H1 (cell line): ENCODE results near the gene ABHD16A. TPM values are rescaled to one million over a fixed set of nuclear protein-coding genes. Genes with fewer than 3 reads are reported as not detected.

Experiments
- SIRT6 ChIP-seq: IDR thresholded peaks from one replicate; pipeline ENCODE4 v1.7.1; 2012; ENCODE audit warnings: low read length, inconsistent platforms
- polyA plus RNA-seq, 7 experiments: library from polyadenylated mRNA; depleted of rRNA in 3 of 7; stranded (reverse) in 5 of 7; unstranded in 2 of 7; fragments of >200 nt in 5 of 7; fragments of 200-250 nt in 2 of 7; gene quantifications; 1 replicate in 5 of 7; 2 replicates in 1 of 7; 4 replicates in 1 of 7; pipeline versions ENCODE4 v1.2.1 to v1.2.3, GENCODE V29; 2011 to 2013; ENCODE audit warnings: missing spikeins in 2 of 7, mixed read lengths in 2 of 7
- total RNA-seq: library from RNA; stranded (reverse); fragmentation: NEBNext Ultra II Directional; extraction: Animal tissue kit (Norgen Biotek cat#: 25700); gene quantifications from 2 replicates; pipeline ENCODE4 v1.2.1, GENCODE V29; 2021

ABHD16A gene
- total and polyA plus RNA-seq, 2 of the 8 experiments (the other 6 are each of a cell fraction or from before 2014, with no cell fraction given): 32.9 to 40.2 TPM

- no peak for TF ChIP-seq SIRT6
Observed at GRCh38 chr6:31732029-31732428, 28.9 kb upstream of the ABHD16A start (continued).
